WI38 (cell line): Measurements from ENCODE around the gene CLEC1B.
"Not testable (repeated sequence)": the region's sequence is repeated elsewhere in the genome, so short reads cannot be mapped to it uniquely, and the experiment has no call there.

Experiments
- H3K4me3 ChIP-seq: 2 replicates; pipeline ENCODE4 v1.5.1; 2011; ENCODE audit warnings: low read depth, mild to moderate bottlenecking, control low read depth, low read length
- TF ChIP-seq, protein P1 (sequence below): IDR thresholded peaks from 2 replicates; pipeline ENCODE4 v1.5.1; 2012; ENCODE audit warnings: low read depth, mild to moderate bottlenecking, control low read depth, low read length

CLEC1B gene

DNA sequence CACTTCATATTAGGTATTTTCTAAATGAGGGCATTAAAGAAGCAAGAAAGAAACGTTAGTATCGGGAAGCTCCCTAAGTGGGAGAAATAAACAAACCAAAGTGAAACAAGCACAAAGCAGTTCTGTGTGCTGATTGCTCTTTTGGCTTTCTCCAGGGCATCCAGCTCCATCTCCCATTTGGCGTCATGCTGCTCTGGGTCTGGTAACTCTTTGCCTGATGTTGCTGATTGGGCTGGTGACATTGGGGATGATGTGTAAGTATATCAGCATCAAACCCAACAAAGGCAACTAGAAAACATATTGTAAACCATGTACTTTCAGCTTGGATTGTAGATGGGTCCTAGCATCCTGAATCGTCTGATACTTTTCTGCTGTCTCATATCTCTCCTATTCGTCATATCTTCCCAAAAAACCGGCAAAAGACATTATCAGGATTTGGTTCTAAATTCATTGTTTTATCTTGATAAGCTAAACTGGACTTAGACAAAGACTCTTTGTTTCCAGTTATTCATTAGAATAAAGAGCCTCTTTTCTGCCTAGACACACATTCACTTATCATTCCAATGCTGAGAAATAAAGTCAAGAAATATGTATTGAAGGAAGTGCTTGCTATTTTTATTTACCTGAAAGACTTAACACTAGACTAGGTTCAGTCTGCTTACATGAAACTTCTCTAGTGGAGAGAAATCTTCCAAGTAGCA lies 13.9 kb upstream of the CLEC1B start:
- H3K4me3 ChIP-seq, result no peak overlapping the region
- TF ChIP-seq, protein P1, sequence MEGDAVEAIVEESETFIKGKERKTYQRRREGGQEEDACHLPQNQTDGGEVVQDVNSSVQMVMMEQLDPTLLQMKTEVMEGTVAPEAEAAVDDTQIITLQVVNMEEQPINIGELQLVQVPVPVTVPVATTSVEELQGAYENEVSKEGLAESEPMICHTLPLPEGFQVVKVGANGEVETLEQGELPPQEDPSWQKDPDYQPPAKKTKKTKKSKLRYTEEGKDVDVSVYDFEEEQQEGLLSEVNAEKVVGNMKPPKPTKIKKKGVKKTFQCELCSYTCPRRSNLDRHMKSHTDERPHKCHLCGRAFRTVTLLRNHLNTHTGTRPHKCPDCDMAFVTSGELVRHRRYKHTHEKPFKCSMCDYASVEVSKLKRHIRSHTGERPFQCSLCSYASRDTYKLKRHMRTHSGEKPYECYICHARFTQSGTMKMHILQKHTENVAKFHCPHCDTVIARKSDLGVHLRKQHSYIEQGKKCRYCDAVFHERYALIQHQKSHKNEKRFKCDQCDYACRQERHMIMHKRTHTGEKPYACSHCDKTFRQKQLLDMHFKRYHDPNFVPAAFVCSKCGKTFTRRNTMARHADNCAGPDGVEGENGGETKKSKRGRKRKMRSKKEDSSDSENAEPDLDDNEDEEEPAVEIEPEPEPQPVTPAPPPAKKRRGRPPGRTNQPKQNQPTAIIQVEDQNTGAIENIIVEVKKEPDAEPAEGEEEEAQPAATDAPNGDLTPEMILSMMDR, result no peak

DNA sequence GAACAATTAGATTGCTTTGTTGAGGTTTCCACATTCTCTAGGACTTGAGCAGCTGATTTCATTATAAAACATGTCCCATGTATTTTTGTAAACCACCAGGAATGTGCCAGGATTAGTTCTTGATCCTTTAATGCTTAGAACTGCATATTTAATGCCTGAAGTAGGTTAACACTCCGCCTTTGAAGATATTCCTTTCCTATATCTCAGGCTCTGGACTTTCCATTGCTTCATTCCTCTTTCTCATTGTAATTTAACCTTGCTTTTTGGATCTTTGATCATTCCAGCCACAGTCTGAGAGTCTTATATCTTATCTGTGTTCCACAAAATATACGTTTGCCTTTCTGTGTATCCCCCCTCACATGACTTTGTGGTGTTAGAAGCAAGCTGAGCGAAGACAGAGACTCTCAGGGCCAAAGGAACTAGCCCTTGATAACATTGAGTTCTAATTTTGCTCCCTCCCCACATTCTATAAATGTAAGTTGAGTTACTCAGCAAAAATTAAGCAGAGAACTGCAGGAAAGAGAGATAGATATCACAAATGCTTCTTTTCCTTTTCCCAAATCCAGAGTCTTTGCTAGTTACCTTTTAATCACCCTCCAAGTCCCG lies 2.4 kb upstream of the CLEC1B start:
- TF ChIP-seq, protein P1, result no peak
- no peak overlapping the region for H3K4me3 ChIP-seq

DNA sequence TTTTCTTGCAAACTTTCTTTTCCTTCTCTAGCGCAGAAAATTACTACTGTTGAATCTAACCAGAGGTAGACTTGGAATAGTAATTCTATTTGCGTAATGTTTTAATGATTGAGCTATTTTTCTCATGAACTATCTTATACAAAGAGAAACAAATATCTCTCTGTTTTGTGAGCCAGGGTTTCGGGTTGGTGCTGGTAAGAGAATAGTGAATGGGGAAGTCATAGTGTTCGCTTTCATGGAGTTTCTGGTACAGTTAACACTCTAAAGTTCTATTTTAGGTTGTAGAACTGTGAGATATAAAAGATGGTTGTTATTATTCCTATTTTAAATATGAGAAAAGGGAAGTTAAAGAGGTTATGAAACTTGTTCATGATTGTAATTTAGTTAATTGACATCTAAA lies 6.6 kb downstream of the CLEC1B start:
- H3K4me3 ChIP-seq, result no peak overlapping the region
- TF ChIP-seq, protein P1, result no peak

DNA sequence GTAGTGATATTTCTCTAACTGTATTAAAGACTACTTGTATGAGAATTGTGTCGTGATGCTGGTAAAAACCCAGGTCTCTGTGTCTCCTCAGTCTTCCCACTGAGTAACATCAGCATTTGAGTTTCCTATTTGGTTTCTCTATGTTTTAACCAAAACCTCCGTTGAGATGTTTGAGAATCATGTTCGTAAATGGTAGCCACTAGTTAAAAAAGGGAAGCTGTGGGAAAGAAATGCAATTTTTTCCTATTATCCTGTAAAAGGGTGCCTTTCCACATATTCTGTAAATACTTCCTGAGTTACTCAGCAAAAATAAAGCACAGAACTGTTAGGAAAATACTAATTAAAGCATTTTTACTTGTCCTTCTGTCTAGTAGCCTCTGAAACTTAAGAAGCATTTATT lies 7.0 kb downstream of the CLEC1B start:
- H3K4me3 ChIP-seq, result no peak overlapping the region
- TF ChIP-seq, protein P1, result no peak

DNA sequence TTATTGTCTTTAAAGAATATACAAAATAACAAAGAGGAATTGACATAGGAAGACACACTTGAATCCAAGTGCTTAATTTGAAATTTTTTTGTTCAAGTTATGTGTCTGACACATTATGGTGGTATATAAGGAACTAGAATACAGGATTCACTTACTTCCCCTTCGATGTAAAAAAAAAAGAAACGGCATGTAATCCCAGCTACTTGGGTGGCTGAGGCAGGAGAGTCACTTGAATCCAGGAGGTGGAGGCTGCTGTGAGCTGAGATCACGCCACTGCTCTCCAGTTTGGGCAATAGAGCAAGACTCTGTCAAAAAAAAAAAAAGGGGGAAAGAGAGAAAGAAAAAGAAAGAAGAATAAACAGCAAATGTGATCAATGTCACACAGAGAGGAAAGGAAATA lies 18.8 kb downstream of the CLEC1B start:
- H3K4me3 ChIP-seq, result no peak overlapping the region
- TF ChIP-seq, protein P1, result no peak

DNA sequence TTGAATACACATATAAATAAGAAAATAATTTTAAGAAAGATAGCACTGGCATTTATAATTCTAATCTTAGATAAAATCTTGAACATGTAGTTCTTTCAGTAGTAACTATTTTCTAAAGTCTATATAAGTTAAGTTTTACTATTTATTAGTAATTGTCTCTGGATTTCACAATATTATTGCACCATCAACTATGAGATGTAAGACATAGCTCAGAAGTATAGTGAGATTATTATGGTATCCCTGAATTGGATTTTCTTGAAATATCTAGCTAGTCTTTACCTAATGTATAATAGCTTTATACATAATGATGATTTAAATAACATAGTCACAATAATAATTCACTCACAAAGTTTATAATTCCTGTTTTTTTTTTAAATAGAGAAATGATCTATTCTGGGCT lies 21.0 kb downstream of the CLEC1B start:
- TF ChIP-seq, protein P1, result no peak

DNA sequence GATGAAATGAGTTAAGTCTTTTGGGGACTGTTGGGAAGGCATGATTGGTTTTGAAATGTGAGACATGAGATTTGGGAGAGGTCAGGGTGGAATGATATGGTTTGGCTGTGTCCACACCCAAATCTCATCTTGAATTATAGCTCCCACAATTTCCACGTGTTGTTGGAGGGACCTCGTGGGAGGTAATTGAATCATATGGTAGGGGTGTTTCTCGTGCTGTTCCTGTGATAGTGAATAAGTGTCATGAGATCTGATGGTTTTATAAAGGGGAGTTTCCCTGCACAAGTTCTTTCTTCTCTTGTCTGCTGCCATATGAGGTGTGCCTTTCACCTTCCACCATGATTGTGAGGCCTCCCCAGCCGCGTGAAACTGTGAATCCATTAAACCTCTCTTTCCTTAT lies 22.3 kb downstream of the CLEC1B start:
- not testable (repeated sequence) for H3K4me3 ChIP-seq

More for the DNA sequence above, 21.0 kb downstream of the CLEC1B start:
- no peak overlapping the region for H3K4me3 ChIP-seq

DNA sequence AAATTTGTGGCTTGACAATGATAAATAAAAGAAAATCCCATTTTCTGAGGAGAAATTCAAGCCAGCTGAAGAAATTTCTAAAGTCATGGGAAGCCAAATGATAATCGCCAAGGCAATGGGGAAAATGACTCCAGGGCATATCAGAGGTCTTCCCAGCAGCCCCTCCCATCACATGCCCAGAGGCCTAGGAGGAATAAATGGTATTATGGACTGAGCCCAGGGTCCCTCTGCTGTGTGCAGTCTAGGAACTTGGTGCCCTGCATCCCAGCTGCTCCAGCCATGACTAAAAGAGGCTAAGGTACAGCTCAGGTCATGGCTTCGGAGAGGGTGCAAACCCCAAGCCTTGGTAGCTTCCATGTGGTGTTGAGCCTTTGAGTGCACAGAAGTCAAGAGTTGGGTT lies 23.3 kb downstream of the CLEC1B start:
- TF ChIP-seq, protein P1, result no peak
- H3K4me3 ChIP-seq, result no peak overlapping the region

DNA sequence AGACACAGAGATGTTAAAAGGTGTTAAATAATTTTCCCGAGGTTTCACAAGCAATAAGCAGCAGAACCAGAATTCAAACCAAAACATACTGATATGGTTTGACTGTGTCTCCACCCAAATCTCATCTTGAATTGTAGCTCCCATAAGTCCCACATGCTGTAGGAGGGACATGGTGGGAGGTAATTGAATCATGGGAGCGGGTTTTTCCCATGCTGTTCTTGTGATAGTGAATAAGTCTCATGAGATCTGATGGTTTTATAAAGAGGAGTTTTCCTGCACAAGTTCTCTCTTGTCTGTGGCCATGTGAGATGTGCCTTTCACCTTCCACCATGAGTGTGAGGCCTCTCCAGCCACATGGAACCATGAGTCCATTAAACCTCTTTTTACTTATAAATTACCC lies 24.2 kb downstream of the CLEC1B start:
- not testable (repeated sequence) for H3K4me3 ChIP-seq
